Measurements from ENCODE around the gene GFOD1.

Gene GFOD1

GRCh38 chr6:13431861-13432465 lies 55.4 kb downstream of the GFOD1 start:
- peaks cover 34% of the 10 kb centered on the region for H3K4me1 ChIP-seq (ENCODE audit: control insufficient read depth, insufficient read depth, low read length)
- H3K27me3 ChIP-seq (ENCODE audit: control insufficient read depth in 1 of 2, insufficient read depth in 2 of 2, low read length in 2 of 2), result no peaks in the 10 kb centered on the region
- H3K27ac ChIP-seq (ENCODE audit: low read length), result no peak overlapping the region
- H3K4me3 ChIP-seq (ENCODE audit: low read length in 2 of 2), result no peak overlapping the region
- no peaks in the 10 kb centered on the region for H3K36me3 ChIP-seq (ENCODE audit: control insufficient read depth in 2 of 2, insufficient read depth in 2 of 2, low read length in 2 of 2)
- no peaks in the 10 kb centered on the region for H3K9me3 ChIP-seq (ENCODE audit: control insufficient read depth in 2 of 2, low read length in 2 of 2)
- H3K9ac ChIP-seq (ENCODE audit: low read length in 2 of 2), result no peak overlapping the region

DNA sequence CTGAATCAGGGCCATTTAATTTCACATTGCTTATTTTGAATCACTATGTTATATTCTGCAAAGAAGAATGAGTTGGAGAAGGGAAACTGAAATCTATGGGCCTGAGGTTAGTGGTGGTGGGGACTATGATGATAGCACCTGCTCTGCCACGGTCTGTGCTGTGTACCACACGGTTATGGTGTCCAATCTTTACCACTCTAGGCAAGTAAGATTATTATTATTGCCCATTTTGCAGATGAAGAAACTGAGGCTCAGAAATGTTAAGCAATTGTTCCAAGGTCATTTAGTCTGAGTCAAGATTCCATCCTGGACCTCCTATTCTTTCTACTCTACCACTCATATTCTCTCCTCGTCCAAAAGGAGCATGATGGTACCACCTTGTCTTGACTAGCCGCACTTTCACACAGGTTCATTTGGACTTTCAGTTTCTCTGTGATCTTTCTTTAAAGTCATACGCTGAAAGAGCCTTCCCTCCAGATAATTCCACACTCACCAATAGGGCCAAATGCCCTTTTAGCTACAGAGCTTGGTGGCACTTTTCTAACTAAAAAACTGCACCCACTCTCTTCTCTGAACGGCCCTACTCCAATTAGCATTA lies 56.2 kb downstream of the GFOD1 start:
- H3K9ac ChIP-seq (ENCODE audit: low read length in 2 of 2), result no peak overlapping the region
- H3K4me3 ChIP-seq (ENCODE audit: low read length in 2 of 2), result no peak overlapping the region
- peaks cover 38% of the 10 kb centered on the region for H3K4me1 ChIP-seq (ENCODE audit: control insufficient read depth, insufficient read depth, low read length)
- H3K36me3 ChIP-seq (ENCODE audit: control insufficient read depth in 2 of 2, insufficient read depth in 2 of 2, low read length in 2 of 2), result no peaks in the 10 kb centered on the region
- no peaks in the 10 kb centered on the region for H3K9me3 ChIP-seq (ENCODE audit: control insufficient read depth in 2 of 2, low read length in 2 of 2)
- H3K27me3 ChIP-seq (ENCODE audit: control insufficient read depth in 1 of 2, insufficient read depth in 2 of 2, low read length in 2 of 2), result no peaks in the 10 kb centered on the region
- peak overlapping the region; percentile 41 for H3K27ac ChIP-seq (ENCODE audit: low read length)

GRCh38 chr6:13429406-13429753 lies 58.0 kb downstream of the GFOD1 start:
- Histone ChIP-seq H3K36me3 (ENCODE audit: control insufficient read depth in 2 of 2, insufficient read depth in 2 of 2, low read length in 2 of 2) (no peaks in the 10 kb centered on the region), H3K27ac (ENCODE audit: low read length) (peak overlapping the region; percentile 93), H3K4me3 (ENCODE audit: low read length in 2 of 2) (no peak overlapping the region), H3K4me1 (ENCODE audit: control insufficient read depth, insufficient read depth, low read length) (peaks cover 47% of the 10 kb centered on the region), H3K9ac (ENCODE audit: low read length in 2 of 2) (peak overlapping the region in 1 of 2 donors; percentile 37), H3K27me3 (ENCODE audit: control insufficient read depth in 1 of 2, insufficient read depth in 2 of 2, low read length in 2 of 2) (no peaks in the 10 kb centered on the region), H3K9me3 (ENCODE audit: control insufficient read depth in 2 of 2, low read length in 2 of 2) (no peaks in the 10 kb centered on the region)

DNA sequence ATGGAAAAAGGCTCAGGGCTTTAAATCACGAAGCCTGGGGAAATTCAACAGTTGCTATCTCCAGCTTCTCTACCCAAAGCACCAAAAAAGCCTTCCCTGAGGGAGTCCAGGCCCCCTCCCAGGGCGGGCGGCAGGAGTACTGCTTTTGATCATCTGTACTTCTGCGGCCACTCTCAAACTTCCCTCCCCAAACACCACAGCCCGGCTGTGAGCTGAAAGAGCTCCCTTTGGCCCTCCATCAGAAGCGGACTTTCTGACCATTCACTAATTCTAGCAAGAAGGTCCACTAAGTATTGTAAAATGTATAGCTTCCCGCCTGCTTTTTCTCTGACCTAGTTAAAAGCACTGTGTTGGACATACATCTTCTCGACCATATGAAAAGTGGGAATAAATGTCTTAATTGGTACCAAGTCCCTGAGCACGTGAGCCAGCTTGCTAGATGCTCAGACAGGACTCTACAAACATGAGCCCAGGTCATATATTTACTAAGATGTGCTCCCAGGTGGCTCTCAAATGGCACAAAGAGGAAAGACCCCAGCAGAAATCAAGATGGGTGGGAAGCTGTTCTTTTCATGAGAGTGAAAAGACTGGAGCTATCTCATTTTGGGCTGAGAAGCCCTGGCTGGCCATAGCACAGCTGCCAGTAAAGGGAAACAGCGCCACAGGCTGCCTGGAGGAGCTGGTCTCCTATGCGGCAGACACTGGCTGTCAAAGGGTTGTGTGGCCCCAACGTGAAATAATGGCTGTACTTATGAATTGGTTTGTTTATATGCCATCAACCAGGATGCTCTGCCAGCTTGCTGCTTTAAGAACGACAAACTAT lies 58.6 kb downstream of the GFOD1 start:
- peak overlapping the region in 1 of 2 donors; percentile 37 for H3K9ac ChIP-seq (ENCODE audit: low read length in 2 of 2)
- peaks cover 47% of the 10 kb centered on the region for H3K4me1 ChIP-seq (ENCODE audit: control insufficient read depth, insufficient read depth, low read length)
- no peaks in the 10 kb centered on the region for H3K9me3 ChIP-seq (ENCODE audit: control insufficient read depth in 2 of 2, low read length in 2 of 2)
- no peaks in the 10 kb centered on the region for H3K36me3 ChIP-seq (ENCODE audit: control insufficient read depth in 2 of 2, insufficient read depth in 2 of 2, low read length in 2 of 2)
- H3K27ac ChIP-seq (ENCODE audit: low read length), result peak overlapping the region; percentile 93
- no peak overlapping the region for H3K4me3 ChIP-seq (ENCODE audit: low read length in 2 of 2)
- H3K27me3 ChIP-seq (ENCODE audit: control insufficient read depth in 1 of 2, insufficient read depth in 2 of 2, low read length in 2 of 2), result no peaks in the 10 kb centered on the region

DNA sequence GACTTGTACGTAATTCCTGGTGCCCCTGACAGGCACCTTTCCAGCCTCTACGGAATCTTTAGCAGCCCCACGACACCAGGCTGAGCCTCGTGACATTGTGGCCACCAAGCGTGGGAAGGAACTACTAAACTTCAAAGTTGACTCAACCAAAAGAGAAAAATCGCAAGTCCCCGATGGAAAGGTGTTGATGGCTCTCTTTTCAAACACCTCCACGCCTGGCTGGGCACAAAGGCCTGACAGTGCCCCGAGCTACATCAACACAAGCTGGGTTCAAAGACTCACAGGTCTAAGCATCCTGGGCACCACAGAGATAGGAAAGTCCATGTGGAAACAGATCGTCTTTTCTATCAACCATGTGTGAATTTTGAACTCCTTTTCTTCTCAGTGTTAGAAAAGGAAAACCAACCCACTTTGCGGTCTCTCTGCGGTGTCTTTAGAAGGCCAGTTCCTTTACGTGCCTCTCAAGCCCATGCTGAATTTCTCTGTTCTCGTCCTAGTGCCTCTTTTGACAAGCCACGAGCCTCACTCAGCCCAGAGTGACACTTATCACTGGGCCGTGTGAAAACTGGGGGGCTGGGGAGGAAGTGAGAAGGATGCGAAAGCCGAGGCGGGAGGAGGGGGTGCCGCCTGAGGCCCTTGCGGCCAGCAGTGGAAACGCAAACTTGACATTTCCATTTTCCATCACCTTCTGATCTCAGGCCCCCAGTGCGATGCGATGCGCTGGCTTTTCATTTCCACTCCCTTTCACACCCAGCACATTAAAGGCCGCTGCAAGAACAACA lies 59.4 kb downstream of the GFOD1 start:
- no peaks in the 10 kb centered on the region for H3K27me3 ChIP-seq (ENCODE audit: control insufficient read depth in 1 of 2, insufficient read depth in 2 of 2, low read length in 2 of 2)
- no peaks in the 10 kb centered on the region for H3K9me3 ChIP-seq (ENCODE audit: control insufficient read depth in 2 of 2, low read length in 2 of 2)
- no peak overlapping the region for H3K4me3 ChIP-seq (ENCODE audit: low read length in 2 of 2)
- H3K27ac ChIP-seq (ENCODE audit: low read length), result peak overlapping the region; percentile 93
- H3K4me1 ChIP-seq (ENCODE audit: control insufficient read depth, insufficient read depth, low read length), result peaks cover 54% of the 10 kb centered on the region
- H3K36me3 ChIP-seq (ENCODE audit: control insufficient read depth in 2 of 2, insufficient read depth in 2 of 2, low read length in 2 of 2), result no peaks in the 10 kb centered on the region
- peak overlapping the region in 1 of 2 donors; percentile 51 for H3K9ac ChIP-seq (ENCODE audit: low read length in 2 of 2)

DNA sequence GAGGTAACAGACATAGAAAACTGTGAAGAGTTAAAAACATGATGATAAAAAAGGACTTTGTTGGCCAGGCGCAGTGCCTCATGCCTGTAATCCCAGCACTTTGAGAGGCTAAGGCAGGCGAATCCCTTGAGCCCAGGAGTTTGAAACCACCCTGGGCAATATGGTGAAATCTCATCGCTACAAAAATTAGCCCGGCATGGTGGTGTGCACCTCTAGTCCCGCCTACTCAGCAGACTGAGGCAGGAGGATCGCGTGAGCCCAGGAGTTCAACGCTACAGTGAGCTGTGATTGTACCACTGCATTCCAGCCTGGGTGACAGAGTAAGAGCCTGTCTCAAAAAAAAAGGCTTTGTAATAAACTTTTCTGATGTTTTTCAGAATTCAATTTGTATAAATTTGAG lies 60.1 kb downstream of the GFOD1 start:
- peak overlapping the region; percentile 93 for H3K27ac ChIP-seq (ENCODE audit: low read length)

GRCh38 chr6:13425943-13426931 lies 61.2 kb downstream of the GFOD1 start:
- no peaks in the 10 kb centered on the region for H3K27me3 ChIP-seq (ENCODE audit: control insufficient read depth in 1 of 2, insufficient read depth in 2 of 2, low read length in 2 of 2)
- peak overlapping the region; percentile 93 for H3K27ac ChIP-seq (ENCODE audit: low read length)
- H3K36me3 ChIP-seq (ENCODE audit: control insufficient read depth in 2 of 2, insufficient read depth in 2 of 2, low read length in 2 of 2), result no peaks in the 10 kb centered on the region
- no peaks in the 10 kb centered on the region for H3K9me3 ChIP-seq (ENCODE audit: control insufficient read depth in 2 of 2, low read length in 2 of 2)
- H3K9ac ChIP-seq (ENCODE audit: low read length in 2 of 2), result no peak overlapping the region
- H3K4me1 ChIP-seq (ENCODE audit: control insufficient read depth, insufficient read depth, low read length), result peaks cover 66% of the 10 kb centered on the region
- peak overlapping the region in 1 of 2 donors; percentile 29 for H3K4me3 ChIP-seq (ENCODE audit: low read length in 2 of 2)

More for the DNA sequence above, 60.1 kb downstream of the GFOD1 start:
- H3K4me3 ChIP-seq (ENCODE audit: low read length in 2 of 2), result no peak overlapping the region
- no peaks in the 10 kb centered on the region for H3K36me3 ChIP-seq (ENCODE audit: control insufficient read depth in 2 of 2, insufficient read depth in 2 of 2, low read length in 2 of 2)
- no peaks in the 10 kb centered on the region for H3K27me3 ChIP-seq (ENCODE audit: control insufficient read depth in 1 of 2, insufficient read depth in 2 of 2, low read length in 2 of 2)
- peaks cover 58% of the 10 kb centered on the region for H3K4me1 ChIP-seq (ENCODE audit: control insufficient read depth, insufficient read depth, low read length)
- H3K9me3 ChIP-seq (ENCODE audit: control insufficient read depth in 2 of 2, low read length in 2 of 2), result no peaks in the 10 kb centered on the region
- H3K9ac ChIP-seq (ENCODE audit: low read length in 2 of 2), result no peak overlapping the region

- peaks cover 74% of the 10 kb centered on the region for H3K4me1 ChIP-seq (ENCODE audit: control insufficient read depth, insufficient read depth, low read length)
Observed at GRCh38 chr6:13425270-13425873, 62.0 kb downstream of the GFOD1 start.

GRCh38 chr6:13423252-13423651 lies 64.1 kb downstream of the GFOD1 start:
- Histone ChIP-seq H3K4me3 (ENCODE audit: low read length in 2 of 2) (peak overlapping the region in 1 of 2 donors; percentile 40), H3K4me1 (ENCODE audit: control insufficient read depth, insufficient read depth, low read length) (peaks cover 81% of the 10 kb centered on the region), H3K27me3 (ENCODE audit: control insufficient read depth in 1 of 2, insufficient read depth in 2 of 2, low read length in 2 of 2) (no peaks in the 10 kb centered on the region), H3K9ac (ENCODE audit: low read length in 2 of 2) (peak overlapping the region in 1 of 2 donors; percentile 47), H3K27ac (ENCODE audit: low read length) (peak overlapping the region; percentile 91), H3K36me3 (ENCODE audit: control insufficient read depth in 2 of 2, insufficient read depth in 2 of 2, low read length in 2 of 2) (no peaks in the 10 kb centered on the region), H3K9me3 (ENCODE audit: control insufficient read depth in 2 of 2, low read length in 2 of 2) (no peaks in the 10 kb centered on the region)

More at GRCh38 chr6:13425270-13425873, 62.0 kb downstream of the GFOD1 start:
- H3K4me3 ChIP-seq (ENCODE audit: low read length in 2 of 2), result no peak overlapping the region
- H3K9ac ChIP-seq (ENCODE audit: low read length in 2 of 2), result no peak overlapping the region
- peak overlapping the region; percentile 93 for H3K27ac ChIP-seq (ENCODE audit: low read length)
- no peaks in the 10 kb centered on the region for H3K27me3 ChIP-seq (ENCODE audit: control insufficient read depth in 1 of 2, insufficient read depth in 2 of 2, low read length in 2 of 2)
- H3K9me3 ChIP-seq (ENCODE audit: control insufficient read depth in 2 of 2, low read length in 2 of 2), result no peaks in the 10 kb centered on the region
- no peaks in the 10 kb centered on the region for H3K36me3 ChIP-seq (ENCODE audit: control insufficient read depth in 2 of 2, insufficient read depth in 2 of 2, low read length in 2 of 2)
